Smooth muscle cell (in vitro differentiated cells): ENCODE measurements around the gene SPTB. TPM values are rescaled to one million over a fixed set of nuclear protein-coding genes. Genes with fewer than 3 reads are reported as not detected.

Experiments
- DNase-seq: peaks from one replicate; lab custom pipeline; 2025; ENCODE audit not compliant: unreplicated experiment; lab: John Stamatoyannopoulos, UW
- H2AFZ ChIP-seq: fragments of 200-600 bp; sonication (generic); 2 replicates; pipeline ENCODE4 v1.6.0; 2016; ENCODE audit warnings: antibody characterized with exemption, low read depth, mild to moderate bottlenecking
- H3F3A ChIP-seq: fragments of 200-600 bp; sonication (generic); 2 replicates; pipeline ENCODE4 v1.6.0; 2017; ENCODE audit warnings: antibody characterized with exemption, low read depth
- H3K27ac ChIP-seq: fragments of 200-600 bp; sonication (generic); 2 replicates; pipeline ENCODE4 v1.5.1; 2016; ENCODE audit warnings: low read depth, mild to moderate bottlenecking
- H3K27me3 ChIP-seq: fragments of 200-600 bp; sonication (generic); 2 replicates; pipeline ENCODE4 v1.6.1; 2016; ENCODE audit warnings: low read depth, mild to moderate bottlenecking
- H3K36me3 ChIP-seq: fragments of 200-600 bp; sonication (generic); 2 replicates; pipeline ENCODE4 v1.5.1; 2016; ENCODE audit warnings: low read depth
- H3K4me1 ChIP-seq: fragments of 200-600 bp; sonication (generic); 2 replicates; pipeline ENCODE4 v1.5.1; 2016; ENCODE audit warnings: low read depth
- H3K4me2 ChIP-seq: fragments of 200-600 bp; sonication (generic); 2 replicates; pipeline ENCODE4 v1.6.0; 2016; ENCODE audit warnings: mild to moderate bottlenecking
- H3K4me3 ChIP-seq: fragments of 200-600 bp; sonication (generic); 2 replicates; pipeline ENCODE4 v1.5.1; 2016; ENCODE audit warnings: mild to moderate bottlenecking
- H3K79me2 ChIP-seq: fragments of 200-600 bp; sonication (generic); 2 replicates; pipeline ENCODE4 v1.6.0; 2016; ENCODE audit warnings: low read depth, mild to moderate bottlenecking
- H3K9ac ChIP-seq: fragments of 200-600 bp; sonication (generic); 2 replicates; pipeline ENCODE4 v1.6.0; 2016; ENCODE audit warnings: low read depth
- H3K9me3 ChIP-seq: fragments of 200-600 bp; sonication (generic); replicated peaks from 2 replicates; pipeline ENCODE4 v1.5.1; 2016; ENCODE audit warnings: low read depth
- H4K20me1 ChIP-seq: fragments of 200-600 bp; sonication (generic); 2 replicates; pipeline ENCODE4 v1.6.0; 2016; ENCODE audit warnings: low read depth
- WGBS: methylation state at CpG from one replicate; pipeline ENCODE4 v1.1.7; 2016; ENCODE audit warnings: low lambda C conversion rate; 5-methylcytosine and 5-hydroxymethylcytosine counted together
- polyA plus RNA-seq: library from polyadenylated mRNA; unstranded; fragments of >200 nt; fragmentation: Nextera tagmentation; extraction: Ambion mirVana; gene quantifications from 2 replicates; pipeline ENCODE4 v1.2.1, GENCODE V29; 2016
- total RNA-seq: library from RNA; depleted of rRNA; stranded (reverse); fragments of >200 nt; gene quantifications from 2 replicates; pipeline ENCODE4 v1.2.3, GENCODE V29; 2014
- TF ChIP-seq, protein P1 (sequence below): fragments of 200-600 bp; sonication (generic); IDR thresholded peaks from 2 replicates; pipeline ENCODE4 v1.5.1; 2017; ENCODE audit warnings: borderline replicate concordance, mild to moderate bottlenecking, antibody characterized with exemption; ENCODE audit not compliant: insufficient read depth, poor library complexity, severe bottlenecking

Gene SPTB
- total and polyA plus RNA-seq, 2 experiments from 2014 or later = 0.25 to 3.3 TPM

DNA sequence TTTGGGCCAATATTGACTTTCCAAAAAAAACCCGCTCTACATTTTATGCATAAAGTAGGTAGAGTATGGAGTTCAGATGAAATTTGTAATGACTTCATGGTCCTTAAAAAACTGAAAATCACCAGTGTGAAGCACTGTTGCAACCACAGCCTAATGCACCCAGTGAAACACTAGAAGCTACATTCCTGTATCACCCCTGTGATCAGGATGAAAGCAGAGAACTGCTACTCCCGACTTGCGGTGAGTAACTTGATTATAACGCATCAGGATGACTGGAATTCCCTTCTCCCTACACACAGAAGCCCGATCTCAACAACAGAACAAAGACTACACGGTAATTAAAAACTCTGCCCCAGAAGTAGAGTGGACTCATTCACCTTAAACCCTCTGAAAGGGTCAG, 33.8 kb downstream of the SPTB start:
- DNase-seq = no peak

DNA sequence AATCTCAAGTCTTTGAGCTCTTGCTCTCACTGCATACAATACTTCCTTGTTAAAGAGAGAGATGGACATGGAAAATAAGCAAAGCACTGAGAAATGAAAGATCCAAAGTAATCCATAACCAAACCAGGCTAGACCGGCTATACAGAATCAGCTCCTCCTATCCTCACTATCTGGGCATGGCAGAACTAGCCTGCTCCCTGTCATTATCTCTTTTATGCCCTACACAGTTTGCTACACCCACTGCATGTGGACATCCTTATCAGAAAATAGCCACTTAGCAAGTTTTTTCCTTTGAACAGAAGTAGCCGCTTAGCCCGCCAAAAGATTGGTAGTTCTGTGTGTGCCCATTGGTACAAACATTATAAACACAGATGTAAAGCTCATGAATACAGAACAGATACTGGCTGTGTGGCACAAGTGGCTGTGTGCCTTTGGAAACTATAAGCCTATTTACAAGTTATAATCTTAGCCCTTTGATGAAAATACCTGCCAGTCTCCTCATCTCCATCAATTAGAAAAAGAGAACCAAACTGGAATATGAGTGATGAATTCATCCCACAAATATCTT, 34.7 kb downstream of the SPTB start:
- Histone ChIP-seq H3F3A (no peaks in the 10 kb centered on the region), H3K9me3 (no peaks in the 10 kb centered on the region), H3K36me3 (no peaks in the 10 kb centered on the region), H3K4me1 (peaks cover 13% of the 10 kb centered on the region), H3K4me2 (no peak overlapping the region), H4K20me1 (no peaks in the 10 kb centered on the region), H2AFZ (no peak overlapping the region), H3K79me2 (no peaks in the 10 kb centered on the region), H3K9ac (no peak overlapping the region), H3K4me3 (no peak overlapping the region), H3K27me3 (peaks cover 22% of the 10 kb centered on the region), H3K27ac (no peak overlapping the region)
- no peak for DNase-seq
- WGBS = 85% methylated on average over 3 of the region's 3 CpGs
- TF ChIP-seq, protein P1, sequence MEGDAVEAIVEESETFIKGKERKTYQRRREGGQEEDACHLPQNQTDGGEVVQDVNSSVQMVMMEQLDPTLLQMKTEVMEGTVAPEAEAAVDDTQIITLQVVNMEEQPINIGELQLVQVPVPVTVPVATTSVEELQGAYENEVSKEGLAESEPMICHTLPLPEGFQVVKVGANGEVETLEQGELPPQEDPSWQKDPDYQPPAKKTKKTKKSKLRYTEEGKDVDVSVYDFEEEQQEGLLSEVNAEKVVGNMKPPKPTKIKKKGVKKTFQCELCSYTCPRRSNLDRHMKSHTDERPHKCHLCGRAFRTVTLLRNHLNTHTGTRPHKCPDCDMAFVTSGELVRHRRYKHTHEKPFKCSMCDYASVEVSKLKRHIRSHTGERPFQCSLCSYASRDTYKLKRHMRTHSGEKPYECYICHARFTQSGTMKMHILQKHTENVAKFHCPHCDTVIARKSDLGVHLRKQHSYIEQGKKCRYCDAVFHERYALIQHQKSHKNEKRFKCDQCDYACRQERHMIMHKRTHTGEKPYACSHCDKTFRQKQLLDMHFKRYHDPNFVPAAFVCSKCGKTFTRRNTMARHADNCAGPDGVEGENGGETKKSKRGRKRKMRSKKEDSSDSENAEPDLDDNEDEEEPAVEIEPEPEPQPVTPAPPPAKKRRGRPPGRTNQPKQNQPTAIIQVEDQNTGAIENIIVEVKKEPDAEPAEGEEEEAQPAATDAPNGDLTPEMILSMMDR = no peak

More for the DNA sequence above, 33.8 kb downstream of the SPTB start:
- Histone ChIP-seq H3K36me3 (no peaks in the 10 kb centered on the region), H3F3A (no peaks in the 10 kb centered on the region), H3K9me3 (no peaks in the 10 kb centered on the region), H3K4me2 (no peak overlapping the region), H3K27me3 (peaks cover 22% of the 10 kb centered on the region), H3K4me1 (peaks cover 13% of the 10 kb centered on the region), H4K20me1 (no peaks in the 10 kb centered on the region), H3K79me2 (no peaks in the 10 kb centered on the region), H3K27ac (no peak overlapping the region), H3K9ac (no peak overlapping the region), H2AFZ (no peak overlapping the region), H3K4me3 (no peak overlapping the region)
- WGBS = 36% methylated on average over 6 of the region's 6 CpGs
- TF ChIP-seq, protein P1 = no peak

DNA sequence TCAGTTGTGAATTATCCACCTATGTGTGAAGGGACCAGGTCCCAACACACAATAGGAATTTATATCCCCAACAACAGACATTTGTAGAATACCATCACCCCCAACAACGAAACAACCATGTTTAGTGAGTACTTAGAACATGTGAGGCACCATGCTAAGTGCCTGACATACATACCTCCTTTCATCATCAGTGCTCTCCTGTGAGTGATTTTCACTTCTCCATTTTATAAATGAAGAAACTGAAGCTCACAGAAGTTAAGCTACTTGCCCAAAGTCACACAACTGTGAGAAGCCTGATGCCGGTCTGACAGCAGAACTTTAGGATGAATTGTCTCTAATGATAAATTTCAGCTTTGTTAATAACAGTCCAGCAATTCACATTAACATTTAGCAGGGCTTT, 35.4 kb downstream of the SPTB start:
- Histone ChIP-seq H3K4me3 (no peak overlapping the region), H3K9me3 (no peaks in the 10 kb centered on the region), H3K4me1 (peaks cover 13% of the 10 kb centered on the region), H3F3A (no peaks in the 10 kb centered on the region), H3K79me2 (no peaks in the 10 kb centered on the region), H3K36me3 (no peaks in the 10 kb centered on the region), H4K20me1 (no peaks in the 10 kb centered on the region), H3K9ac (no peak overlapping the region), H3K4me2 (no peak overlapping the region), H2AFZ (no peak overlapping the region), H3K27me3 (peaks cover 15% of the 10 kb centered on the region), H3K27ac (no peak overlapping the region)
- DNase-seq = no peak
- TF ChIP-seq, protein P1 = no peak
- 79% methylated on average over 2 of the region's 2 CpGs for WGBS

DNA sequence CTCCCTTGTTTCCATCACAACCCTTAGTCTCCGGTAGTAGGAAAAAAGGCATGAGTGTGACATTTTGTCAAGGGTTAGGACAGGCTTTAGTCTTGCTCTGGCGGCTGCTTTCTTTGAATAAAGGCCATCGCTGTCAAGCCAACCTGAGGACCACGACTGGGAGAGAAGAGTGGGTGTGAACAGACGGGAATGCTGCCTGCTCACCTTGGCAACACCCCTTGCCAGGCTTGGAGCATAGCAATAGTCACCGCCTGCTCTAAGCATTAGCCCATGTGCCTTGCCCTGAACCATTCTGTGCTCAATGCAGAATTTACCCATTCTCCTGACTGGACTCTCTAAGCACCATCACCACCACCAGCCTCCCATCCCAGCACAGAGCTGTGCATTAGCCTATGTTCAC, 36.2 kb downstream of the SPTB start:
- Histone ChIP-seq H2AFZ (no peak overlapping the region), H3K4me2 (no peak overlapping the region), H3K4me3 (no peak overlapping the region), H3K4me1 (peaks cover 13% of the 10 kb centered on the region), H3K9me3 (no peaks in the 10 kb centered on the region), H3K27ac (no peak overlapping the region), H3F3A (no peaks in the 10 kb centered on the region), H3K9ac (no peak overlapping the region), H3K27me3 (peaks cover 14% of the 10 kb centered on the region), H3K79me2 (no peaks in the 10 kb centered on the region), H4K20me1 (no peaks in the 10 kb centered on the region), H3K36me3 (no peaks in the 10 kb centered on the region)
- no peak for DNase-seq
- 78% methylated on average over 6 of the region's 6 CpGs for WGBS
- TF ChIP-seq, protein P1 = no peak
